SK-N-SH treated with all-trans-retinoic acid at 6 μM for 48 hours (cell line): ENCODE results near the gene PPP2R5A.

Experiments
- ATAC-seq: fragments of 200-7000 bp; cut with Tn5 transposase; 3 replicates; pipeline ENCODE4 v1.9.1; 2020; ENCODE audit warnings: mild to moderate bottlenecking, moderate library complexity
- ARNTL ChIP-seq: fragments of 450-650 bp; formaldehyde crosslinking; IDR thresholded peaks from 2 replicates; pipeline ENCODE4 v1.5.0; 2020; ENCODE audit warnings: low read depth, mild to moderate bottlenecking, moderate library complexity, borderline replicate concordance
- BACH2 ChIP-seq: fragments of 250-450 bp; sonication (Bioruptor Pico); IDR thresholded peaks from 2 replicates; pipeline ENCODE4 v1.9.0; 2021; ENCODE audit warnings: mild to moderate bottlenecking, borderline replicate concordance
- CREB5 ChIP-seq: fragments of 250-450 bp; sonication (Bioruptor Pico); IDR thresholded peaks from 2 replicates; pipeline ENCODE4 v1.5.1; 2020; ENCODE audit warnings: low read depth, mild to moderate bottlenecking, moderate library complexity
- CSDC2 ChIP-seq: fragments of 250-450 bp; sonication (Bioruptor Pico); IDR thresholded peaks from 2 replicates; pipeline ENCODE4 v1.5.0; 2020; ENCODE audit warnings: mild to moderate bottlenecking, moderate library complexity
- CSRNP3 ChIP-seq: fragments of 250-450 bp; sonication (Bioruptor Pico); IDR thresholded peaks from 2 replicates; pipeline ENCODE4 v1.5.1; 2021; ENCODE audit warnings: mild to moderate bottlenecking, moderate library complexity
- ESRRG ChIP-seq: fragments of 250-450 bp; sonication (Bioruptor Pico); IDR thresholded peaks from 2 replicates; pipeline ENCODE4 v1.6.1; 2021; ENCODE audit warnings: mild to moderate bottlenecking
- GLIS3 ChIP-seq: fragments of 250-450 bp; sonication (Bioruptor Pico); IDR thresholded peaks from 2 replicates; pipeline ENCODE4 v1.5.0; 2020; ENCODE audit warnings: mild to moderate bottlenecking, moderate library complexity
- ISL1 ChIP-seq: fragments of 250-450 bp; sonication (Bioruptor Pico); IDR thresholded peaks from 2 replicates; pipeline ENCODE4 v2.1.2; 2022; ENCODE audit warnings: mild to moderate bottlenecking, moderate library complexity
- OSR1 ChIP-seq: fragments of 250-450 bp; sonication (Bioruptor Pico); IDR thresholded peaks from 2 replicates; pipeline ENCODE4 v1.8.0; 2022; ENCODE audit warnings: moderate library complexity, mild to moderate bottlenecking, inconsistent platforms
- PATZ1 ChIP-seq: fragments of 250-450 bp; sonication (Bioruptor Pico); IDR thresholded peaks from 2 replicates; pipeline ENCODE4 v1.8.0; 2020; ENCODE audit warnings: mild to moderate bottlenecking, moderate library complexity, borderline replicate concordance
- POU6F1 ChIP-seq: fragments of 250-450 bp; sonication (Bioruptor Pico); IDR thresholded peaks from 2 replicates; pipeline ENCODE4 v1.8.0; 2021; ENCODE audit warnings: low read depth, mild to moderate bottlenecking, moderate library complexity, borderline replicate concordance
- PPARA ChIP-seq: fragments of 250-450 bp; sonication (Bioruptor Pico); IDR thresholded peaks from 2 replicates; pipeline ENCODE4 v1.5.0; 2020; ENCODE audit warnings: mild to moderate bottlenecking, borderline replicate concordance
- RARB ChIP-seq: fragments of 250-450 bp; sonication (Bioruptor Pico); IDR thresholded peaks from 2 replicates; pipeline ENCODE4 v1.8.0; 2021; ENCODE audit warnings: mild to moderate bottlenecking, moderate library complexity
- SNAI2 ChIP-seq: fragments of 250-450 bp; sonication (Bioruptor Pico); IDR thresholded peaks from 2 replicates; pipeline ENCODE4 v1.5.0; 2020; ENCODE audit warnings: mild to moderate bottlenecking, moderate library complexity
- TCF4 ChIP-seq: fragments of 250-450 bp; sonication (Bioruptor Pico); IDR thresholded peaks from 2 replicates; pipeline ENCODE4 v1.8.0; 2021; ENCODE audit warnings: mild to moderate bottlenecking, moderate library complexity, borderline replicate concordance
- TOX ChIP-seq: fragments of 250-450 bp; sonication (Bioruptor Pico); IDR thresholded peaks from 2 replicates; pipeline ENCODE4 v1.8.0; 2021; ENCODE audit warnings: mild to moderate bottlenecking, moderate library complexity, borderline replicate concordance
- TSHZ2 ChIP-seq: fragments of 250-450 bp; sonication (Bioruptor Pico); IDR thresholded peaks from 2 replicates; pipeline ENCODE4 v1.5.0; 2020; ENCODE audit warnings: mild to moderate bottlenecking, moderate library complexity
- ZC3H10 ChIP-seq: fragments of 250-450 bp; sonication (Bioruptor Pico); IDR thresholded peaks from 2 replicates; pipeline ENCODE4 v1.5.1; 2021; ENCODE audit warnings: mild to moderate bottlenecking, moderate library complexity
- ZFP3 ChIP-seq: fragments of 250-450 bp; sonication (Bioruptor Pico); IDR thresholded peaks from 2 replicates; pipeline ENCODE4 v1.5.0; 2020; ENCODE audit warnings: mild to moderate bottlenecking, moderate library complexity
- ZFP30 ChIP-seq: fragments of 450-650 bp; formaldehyde crosslinking; IDR thresholded peaks from 2 replicates; pipeline ENCODE4 v1.5.0; 2022; ENCODE audit warnings: mild to moderate bottlenecking, moderate library complexity
- ZNF565 ChIP-seq: fragments of 450-650 bp; formaldehyde crosslinking; conservative IDR thresholded peaks from 2 replicates; pipeline ENCODE4 v1.5.0; 2020; ENCODE audit warnings: low read depth, mild to moderate bottlenecking, moderate library complexity
- ZNF70 ChIP-seq: fragments of 450-650 bp; formaldehyde crosslinking; IDR thresholded peaks from 2 replicates; pipeline ENCODE4 v1.5.0; 2020; ENCODE audit warnings: mild to moderate bottlenecking, moderate library complexity
- ZNF8 ChIP-seq: fragments of 450-650 bp; formaldehyde crosslinking; IDR thresholded peaks from 2 replicates; pipeline ENCODE4 v1.5.0; 2020; ENCODE audit warnings: mild to moderate bottlenecking, moderate library complexity

PPP2R5A gene

GRCh38 chr1:212355230-212355969, 70.2 kb downstream of the PPP2R5A start:
- TF ChIP-seq ZNF565 (no peak), GLIS3 (CRISPR knock-in tag) (no peak), TOX (CRISPR knock-in tag) (peak; percentile 64), POU6F1 (CRISPR knock-in tag) (peak; percentile 67; the same call in 1 of the 2 replicates), CSDC2 (CRISPR knock-in tag) (no peak), ZC3H10 (peak; percentile 66), ZFP3 (CRISPR knock-in tag) (no peak), CSRNP3 (no peak), TCF4 (no peak), OSR1 (CRISPR knock-in tag) (0 out of 2 replicates have a peak, but pooled peaks have one; percentile 32)
- ATAC-seq, result peak; percentile 67

- TF ChIP-seq ZNF70 (CRISPR knock-in tag) (no peak), PATZ1 (CRISPR knock-in tag) (no peak)
- ATAC-seq, result no peak
Observed at GRCh38 chr1:212359794-212360479, 74.7 kb downstream of the PPP2R5A start.

- ATAC-seq, result no peak
- TF ChIP-seq ZNF70 (CRISPR knock-in tag) (no peak), ESRRG (CRISPR knock-in tag) (no peak), SNAI2 (no peak), ISL1 (CRISPR knock-in tag) (no peak), RARB (no peak), ZNF565 (no peak), OSR1 (CRISPR knock-in tag) (no peak), ZFP3 (CRISPR knock-in tag) (no peak), CSRNP3 (no peak), PPARA (CRISPR knock-in tag) (no peak), BACH2 (no peak), ZNF8 (CRISPR knock-in tag) (no peak), ARNTL (CRISPR knock-in tag) (no peak), POU6F1 (CRISPR knock-in tag) (no peak), CREB5 (CRISPR knock-in tag) (no peak), GLIS3 (CRISPR knock-in tag) (no peak), TCF4 (no peak), ZFP30 (CRISPR knock-in tag) (no peak), TSHZ2 (CRISPR knock-in tag) (no peak)
Observed at GRCh38 chr1:212364985-212365384, 79.8 kb downstream of the PPP2R5A start.
